Neural cell (in vitro differentiated cells): ENCODE data around the gene AK2. TPM values are rescaled to one million over a fixed set of nuclear protein-coding genes. Genes with fewer than 3 reads are reported as not detected.

ENCODE experiments used
- H2AFZ ChIP-seq: fragments of 200-600, 300-800 bp; sonication (generic), shearing (Covaris generic); 2 replicates; pipeline ENCODE4 v1.6.0; 2014; ENCODE audit warnings: low read depth, mild to moderate bottlenecking, antibody characterized with exemption, low read length, moderate library complexity
- H3F3A ChIP-seq: fragments of 200-600 bp; shearing (Covaris generic); 2 replicates; pipeline ENCODE4 v1.6.1; 2016; ENCODE audit warnings: mild to moderate bottlenecking, moderate library complexity, mixed read lengths, antibody characterized with exemption, low read length; ENCODE audit not compliant: insufficient read depth, poor library complexity, severe bottlenecking
- H3K27ac ChIP-seq: fragments of 200-600, 300-800 bp; sonication (generic), shearing (Covaris generic); 2 replicates; pipeline ENCODE4 v1.5.1; 2014; ENCODE audit warnings: mild to moderate bottlenecking, low read length, moderate library complexity
- H3K27me3 ChIP-seq: fragments of 300-800, 200-600 bp; sonication (generic), shearing (Covaris generic); 2 replicates; pipeline ENCODE4 v1.6.0; 2014; ENCODE audit warnings: mild to moderate bottlenecking, low read depth, low read length, moderate library complexity; ENCODE audit not compliant: insufficient read depth
- H3K36me3 ChIP-seq: fragments of 300-800, 200-600 bp; sonication (generic), shearing (Covaris generic); 2 replicates; pipeline ENCODE4 v1.5.1; 2014; ENCODE audit warnings: mild to moderate bottlenecking, antibody characterized with exemption, low read length, moderate library complexity; ENCODE audit not compliant: insufficient read depth
- H3K4me2 ChIP-seq: fragments of 300-800, 200-600 bp; sonication (generic), shearing (Covaris generic); 2 replicates; pipeline ENCODE4 v1.6.0; 2014; ENCODE audit warnings: mild to moderate bottlenecking, low read length
- H3K4me3 ChIP-seq: fragments of 300-800, 200-600 bp; sonication (generic), shearing (Covaris generic); 2 replicates; pipeline ENCODE4 v1.5.1; 2014; ENCODE audit warnings: mild to moderate bottlenecking, low read length, moderate library complexity
- H3K79me2 ChIP-seq: fragments of 200-600 bp; shearing (Covaris generic); replicated peaks from 2 replicates; pipeline ENCODE4 v1.6.0; 2014; ENCODE audit warnings: mild to moderate bottlenecking, low read length, moderate library complexity; ENCODE audit not compliant: insufficient read depth
- H3K9ac ChIP-seq: fragments of 300-800, 200-600 bp; sonication (generic), shearing (Covaris generic); 2 replicates; pipeline ENCODE4 v1.6.1; 2016; ENCODE audit warnings: mild to moderate bottlenecking, low read length, mixed read lengths
- H3K9me2 ChIP-seq: fragments of 200-600 bp; shearing (Covaris generic); 2 replicates; pipeline ENCODE4 v1.6.1; 2016; ENCODE audit warnings: mild to moderate bottlenecking, low read length, mixed read lengths; ENCODE audit not compliant: insufficient read depth
- H3K9me3 ChIP-seq: fragments of 200-600, 300-800 bp; sonication (generic), shearing (Covaris generic); 2 replicates; pipeline ENCODE4 v1.6.1; 2016; ENCODE audit warnings: mild to moderate bottlenecking, mixed run types, low read length, moderate library complexity, mixed read lengths
- H4K20me1 ChIP-seq: fragments of 200-600 bp; shearing (Covaris generic); 2 replicates; pipeline ENCODE4 v1.6.1; 2016; ENCODE audit warnings: mild to moderate bottlenecking, mixed run types; ENCODE audit not compliant: insufficient read depth
- EP300 ChIP-seq: fragments of 450-650 bp; conservative IDR thresholded peaks from 2 replicates; pipeline ENCODE4 v1.6.1; 2014; ENCODE audit warnings: antibody characterized with exemption, mild to moderate bottlenecking, moderate library complexity; ENCODE audit not compliant: poor library complexity, severe bottlenecking
- EZH2 ChIP-seq: fragments of 200-600, 300-800 bp; shearing (Covaris generic), sonication (generic); IDR thresholded peaks from 2 replicates; pipeline ENCODE4 v1.6.1; 2014; ENCODE audit warnings: antibody characterized with exemption, low read length, borderline replicate concordance, mild to moderate bottlenecking; ENCODE audit not compliant: insufficient read depth, poor library complexity, severe bottlenecking
- MXI1 ChIP-seq: fragments of 450-650 bp; conservative IDR thresholded peaks from 2 replicates; pipeline ENCODE4 v1.6.1; 2014; ENCODE audit warnings: antibody characterized with exemption, mild to moderate bottlenecking; ENCODE audit not compliant: poor library complexity, severe bottlenecking
- POLR2AphosphoS5 ChIP-seq: IDR thresholded peaks from 2 replicates; pipeline ENCODE4 v1.6.1; 2012
- RAD21 ChIP-seq: fragments of 450-650 bp; conservative IDR thresholded peaks from 2 replicates; pipeline ENCODE4 v1.6.1; 2014; ENCODE audit warnings: antibody characterized with exemption, mild to moderate bottlenecking, moderate library complexity
- SMC3 ChIP-seq: fragments of 450-650 bp; conservative IDR thresholded peaks from 2 replicates; pipeline ENCODE4 v1.6.1; 2014; ENCODE audit warnings: antibody characterized with exemption, mild to moderate bottlenecking, moderate library complexity; ENCODE audit not compliant: poor library complexity
- TAF1 ChIP-seq: IDR thresholded peaks from 2 replicates; pipeline ENCODE4 v1.6.1; 2012; ENCODE audit warnings: low read depth
- polyA plus RNA-seq: library from polyadenylated mRNA; depleted of rRNA; stranded (reverse); fragments of >200 nt; gene quantifications from 2 replicates; pipeline ENCODE4 v1.2.3, GENCODE V29; 2014
- TF ChIP-seq, protein P1 (sequence below): fragments of 450-650 bp; IDR thresholded peaks from 2 replicates; pipeline ENCODE4 v1.5.1; 2014; ENCODE audit warnings: antibody characterized with exemption, mild to moderate bottlenecking, moderate library complexity; ENCODE audit not compliant: poor library complexity, severe bottlenecking
- TF ChIP-seq, protein P2 (sequence below): IDR thresholded peaks from 2 replicates; pipeline ENCODE4 v1.6.1; 2012; ENCODE audit warnings: borderline replicate concordance

Gene AK2
- polyA plus RNA-seq, 1 donor from 2014 or later = 107 TPM

DNA sequence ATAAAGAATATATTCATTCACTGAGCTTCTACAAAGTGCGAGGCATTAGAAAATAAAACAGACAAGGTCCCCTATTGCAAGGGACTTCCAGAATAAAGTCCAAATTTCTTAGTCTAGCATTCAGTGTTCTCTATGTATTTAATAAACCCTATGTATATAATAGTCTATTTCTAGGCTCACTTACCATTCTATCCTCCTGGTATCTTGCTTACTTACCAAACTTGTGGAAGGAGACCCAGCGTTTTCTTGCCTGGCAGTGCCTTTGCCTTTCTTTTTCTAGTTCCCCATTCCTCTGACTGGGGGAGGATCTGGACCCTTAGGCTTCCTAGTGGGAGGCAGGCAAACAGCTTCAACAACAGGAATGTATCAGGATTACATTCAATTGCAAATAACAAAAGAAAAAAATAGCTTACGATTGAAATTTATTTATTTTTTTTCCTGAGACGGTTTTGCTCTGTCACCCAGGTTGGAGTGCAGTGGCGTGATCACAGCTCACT, 71.4 kb downstream of the AK2 start:
- H3K27me3 ChIP-seq = no peaks in the 10 kb centered on the region
- H3K4me3 ChIP-seq = peak overlapping the region; percentile 61
- H4K20me1 ChIP-seq = peaks cover under 1% of the 10 kb centered on the region
- no peaks in the 10 kb centered on the region for H3F3A ChIP-seq
- no peaks in the 10 kb centered on the region for H3K9me3 ChIP-seq
- peaks cover 30% of the 10 kb centered on the region for H3K79me2 ChIP-seq
- peak overlapping the region; percentile 37 for H2AFZ ChIP-seq
- H3K9me2 ChIP-seq = no peaks in the 10 kb centered on the region
- TF ChIP-seq, protein P1, sequence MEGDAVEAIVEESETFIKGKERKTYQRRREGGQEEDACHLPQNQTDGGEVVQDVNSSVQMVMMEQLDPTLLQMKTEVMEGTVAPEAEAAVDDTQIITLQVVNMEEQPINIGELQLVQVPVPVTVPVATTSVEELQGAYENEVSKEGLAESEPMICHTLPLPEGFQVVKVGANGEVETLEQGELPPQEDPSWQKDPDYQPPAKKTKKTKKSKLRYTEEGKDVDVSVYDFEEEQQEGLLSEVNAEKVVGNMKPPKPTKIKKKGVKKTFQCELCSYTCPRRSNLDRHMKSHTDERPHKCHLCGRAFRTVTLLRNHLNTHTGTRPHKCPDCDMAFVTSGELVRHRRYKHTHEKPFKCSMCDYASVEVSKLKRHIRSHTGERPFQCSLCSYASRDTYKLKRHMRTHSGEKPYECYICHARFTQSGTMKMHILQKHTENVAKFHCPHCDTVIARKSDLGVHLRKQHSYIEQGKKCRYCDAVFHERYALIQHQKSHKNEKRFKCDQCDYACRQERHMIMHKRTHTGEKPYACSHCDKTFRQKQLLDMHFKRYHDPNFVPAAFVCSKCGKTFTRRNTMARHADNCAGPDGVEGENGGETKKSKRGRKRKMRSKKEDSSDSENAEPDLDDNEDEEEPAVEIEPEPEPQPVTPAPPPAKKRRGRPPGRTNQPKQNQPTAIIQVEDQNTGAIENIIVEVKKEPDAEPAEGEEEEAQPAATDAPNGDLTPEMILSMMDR = no peak
- TF ChIP-seq MXI1 = no peak
- TF ChIP-seq EP300 = no peak
- TF ChIP-seq SMC3 = no peak
- no peak for TF ChIP-seq RAD21
- no peak for TF ChIP-seq TAF1
- TF ChIP-seq EZH2 = no peak
- no peak for TF ChIP-seq POLR2AphosphoS5
- TF ChIP-seq, protein P2, sequence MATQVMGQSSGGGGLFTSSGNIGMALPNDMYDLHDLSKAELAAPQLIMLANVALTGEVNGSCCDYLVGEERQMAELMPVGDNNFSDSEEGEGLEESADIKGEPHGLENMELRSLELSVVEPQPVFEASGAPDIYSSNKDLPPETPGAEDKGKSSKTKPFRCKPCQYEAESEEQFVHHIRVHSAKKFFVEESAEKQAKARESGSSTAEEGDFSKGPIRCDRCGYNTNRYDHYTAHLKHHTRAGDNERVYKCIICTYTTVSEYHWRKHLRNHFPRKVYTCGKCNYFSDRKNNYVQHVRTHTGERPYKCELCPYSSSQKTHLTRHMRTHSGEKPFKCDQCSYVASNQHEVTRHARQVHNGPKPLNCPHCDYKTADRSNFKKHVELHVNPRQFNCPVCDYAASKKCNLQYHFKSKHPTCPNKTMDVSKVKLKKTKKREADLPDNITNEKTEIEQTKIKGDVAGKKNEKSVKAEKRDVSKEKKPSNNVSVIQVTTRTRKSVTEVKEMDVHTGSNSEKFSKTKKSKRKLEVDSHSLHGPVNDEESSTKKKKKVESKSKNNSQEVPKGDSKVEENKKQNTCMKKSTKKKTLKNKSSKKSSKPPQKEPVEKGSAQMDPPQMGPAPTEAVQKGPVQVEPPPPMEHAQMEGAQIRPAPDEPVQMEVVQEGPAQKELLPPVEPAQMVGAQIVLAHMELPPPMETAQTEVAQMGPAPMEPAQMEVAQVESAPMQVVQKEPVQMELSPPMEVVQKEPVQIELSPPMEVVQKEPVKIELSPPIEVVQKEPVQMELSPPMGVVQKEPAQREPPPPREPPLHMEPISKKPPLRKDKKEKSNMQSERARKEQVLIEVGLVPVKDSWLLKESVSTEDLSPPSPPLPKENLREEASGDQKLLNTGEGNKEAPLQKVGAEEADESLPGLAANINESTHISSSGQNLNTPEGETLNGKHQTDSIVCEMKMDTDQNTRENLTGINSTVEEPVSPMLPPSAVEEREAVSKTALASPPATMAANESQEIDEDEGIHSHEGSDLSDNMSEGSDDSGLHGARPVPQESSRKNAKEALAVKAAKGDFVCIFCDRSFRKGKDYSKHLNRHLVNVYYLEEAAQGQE = no peak
- no peaks in the 10 kb centered on the region for H3K36me3 ChIP-seq
- H3K4me2 ChIP-seq = peak overlapping the region; percentile 69
- H3K27ac ChIP-seq = peak overlapping the region; percentile 85
- H3K9ac ChIP-seq = peak overlapping the region; percentile 76

DNA sequence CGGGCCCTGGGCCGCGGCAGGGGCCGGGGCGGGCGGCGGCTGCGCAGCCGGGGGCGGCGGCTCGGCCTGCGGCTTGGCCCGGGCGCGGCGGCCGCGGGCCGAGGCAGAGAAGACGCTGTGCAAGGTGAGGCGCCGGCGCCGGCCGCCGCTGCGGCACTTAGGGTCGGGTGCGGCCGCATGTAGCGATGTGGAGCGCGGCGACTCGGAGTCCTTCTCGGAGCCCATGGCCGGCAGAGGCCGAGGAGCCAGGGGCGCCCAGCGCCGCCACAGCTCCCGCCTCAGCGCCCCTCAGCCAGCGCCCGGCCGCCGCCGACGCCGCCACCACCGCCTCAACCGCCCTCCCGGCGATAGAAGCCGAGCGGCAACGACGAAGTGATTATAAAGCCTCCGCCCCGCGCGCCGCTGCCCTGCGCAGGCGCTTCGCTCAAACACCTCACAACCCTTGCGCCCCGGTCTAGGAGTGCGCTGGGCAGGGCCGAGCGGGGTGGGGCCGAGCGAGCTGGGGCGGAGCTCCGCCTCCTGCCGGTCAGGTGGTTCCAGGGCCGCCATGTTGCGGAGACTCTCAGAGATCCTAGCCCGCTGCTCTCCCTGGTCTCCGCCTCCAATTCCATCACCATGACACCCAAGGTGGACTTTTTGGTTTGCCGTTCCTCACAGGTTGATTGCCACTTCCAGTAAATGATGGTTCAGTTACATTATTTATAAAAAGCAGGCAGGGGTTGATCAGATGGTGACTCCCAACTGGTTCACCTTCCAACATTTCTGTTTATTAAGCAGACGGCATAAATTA, 72.0 kb downstream of the AK2 start, which contains the start of gene RNF19B:
Gene RNF19B (minus strand): TSS at position 349 of the 790 bp plus-strand sequence. CDS start 124 bp downstream, at position 225.
- Histone ChIP-seq H3K9ac (peak within 1 kb of the TSS; percentile 85), H3K4me2 (peak within 1 kb of the TSS; percentile 69), H3K79me2 (peaks cover 34% of the 10 kb centered on the region), H2AFZ (peak within 1 kb of the TSS; percentile 37), H3K9me2 (no peaks in the 10 kb centered on the region), H3K36me3 (no peaks in the 10 kb centered on the region), H3F3A (no peaks in the 10 kb centered on the region), H3K27ac (peak within 1 kb of the TSS; percentile 85), H3K9me3 (no peaks in the 10 kb centered on the region), H3K4me3 (peak within 1 kb of the TSS; percentile 91), H3K27me3 (no peaks in the 10 kb centered on the region), H4K20me1 (peaks cover 4% of the 10 kb centered on the region)
- peak; percentile 37 for TF ChIP-seq RAD21
- no peak for TF ChIP-seq EZH2
- peak; percentile 64 for TF ChIP-seq MXI1
- TF ChIP-seq POLR2AphosphoS5 = peak; percentile 98
- TF ChIP-seq EP300 = peak; percentile 54
- TF ChIP-seq TAF1 = peak; percentile 75
- TF ChIP-seq, protein P2 = peak; percentile 49
- TF ChIP-seq SMC3 = peak; percentile 29
- TF ChIP-seq, protein P1 = no peak
